ENCODE results near the gene CFAP410.

DNA sequence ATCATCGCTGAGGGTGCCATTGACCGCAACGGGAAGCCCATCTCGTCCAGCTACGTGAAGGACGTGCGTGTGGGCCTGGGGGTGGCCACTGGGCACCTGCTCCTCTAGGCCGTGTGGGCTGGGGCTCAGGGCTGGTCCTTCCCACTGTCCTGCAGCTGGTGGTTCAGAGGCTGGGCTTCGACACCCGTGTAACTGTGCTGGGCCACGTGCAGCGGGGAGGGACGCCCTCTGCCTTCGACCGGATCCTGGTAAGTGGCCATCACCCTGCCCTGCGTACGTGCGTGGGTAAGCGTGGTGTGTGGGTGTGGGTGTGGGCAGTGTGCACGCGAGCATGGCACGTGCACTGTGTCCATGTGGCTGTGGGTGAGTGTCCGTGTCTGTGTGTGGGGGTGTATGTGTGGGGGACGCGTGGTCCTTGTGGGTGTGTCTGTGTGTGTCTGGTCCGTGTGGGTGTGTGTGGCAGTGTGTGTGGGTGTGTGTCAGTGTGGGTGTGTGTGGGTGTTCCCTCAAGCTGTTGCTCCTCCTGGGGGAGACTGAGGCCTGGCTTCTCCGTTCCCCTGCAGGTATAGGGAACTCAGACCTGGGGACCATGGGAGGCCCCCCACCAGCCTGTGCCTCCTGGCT, 22.8 kb downstream of the CFAP410 start:
- no peak for TF ChIP-seq OSR1 (CRISPR knock-in tag; IDR thresholded peaks at IDR 0.05)
- TF ChIP-seq ZC3H10 (CRISPR knock-in tag; IDR thresholded peaks at IDR 0.05), result no peak
- TF ChIP-seq SNAI2 (CRISPR knock-in tag; IDR thresholded peaks at IDR 0.05), result no peak
- no peak for TF ChIP-seq PATZ1 (CRISPR knock-in tag; IDR thresholded peaks at IDR 0.05; ENCODE audit: borderline replicate concordance)
- no peak for TF ChIP-seq CREB5 (CRISPR knock-in tag; IDR thresholded peaks at IDR 0.05; ENCODE audit: low read depth)
- no peak for TF ChIP-seq ARNTL (CRISPR knock-in tag; IDR thresholded peaks at IDR 0.05; ENCODE audit: borderline replicate concordance, low read depth)
- TF ChIP-seq BACH2 (CRISPR knock-in tag; IDR thresholded peaks at IDR 0.05; ENCODE audit: borderline replicate concordance), result no peak
